Omental fat pad (tissue), 4 donors: ENCODE data around the gene GATD1. TPM values are rescaled to one million over a fixed set of nuclear protein-coding genes. Genes with fewer than 3 reads are reported as not detected.

ENCODE experiments used
- ATAC-seq: fragments of 150-250 bp; one replicate; pipeline ENCODE4 v1.9.1; 2016; ENCODE audit warnings: mild to moderate bottlenecking, moderate library complexity; ENCODE audit not compliant: low FRiP score
- DNase-seq: peaks from one replicate; pipeline ENCODE4 v3.0.0-alpha.2; 2019; ENCODE audit warnings: low spot score
- total RNA-seq, 4 donors: library from RNA; depleted of rRNA; stranded (reverse); fragments of >200 nt; gene quantifications; one replicate each; pipeline ENCODE4 v1.1.0, GENCODE V29; 2016
- TF ChIP-seq, protein P1 (sequence below), 3 donors: fragments of 450-650 bp; IDR thresholded peaks; one replicate each; pipeline ENCODE4 v1.5.1; 2016 to 2017; ENCODE audit warnings: antibody characterized with exemption in 3 of 3, mild to moderate bottlenecking in 3 of 3, moderate library complexity in 2 of 3

The GATD1 gene
- total RNA-seq, 4 donors from 2014 or later, result 12.5 to 19.8 (median 15.1) TPM

DNA sequence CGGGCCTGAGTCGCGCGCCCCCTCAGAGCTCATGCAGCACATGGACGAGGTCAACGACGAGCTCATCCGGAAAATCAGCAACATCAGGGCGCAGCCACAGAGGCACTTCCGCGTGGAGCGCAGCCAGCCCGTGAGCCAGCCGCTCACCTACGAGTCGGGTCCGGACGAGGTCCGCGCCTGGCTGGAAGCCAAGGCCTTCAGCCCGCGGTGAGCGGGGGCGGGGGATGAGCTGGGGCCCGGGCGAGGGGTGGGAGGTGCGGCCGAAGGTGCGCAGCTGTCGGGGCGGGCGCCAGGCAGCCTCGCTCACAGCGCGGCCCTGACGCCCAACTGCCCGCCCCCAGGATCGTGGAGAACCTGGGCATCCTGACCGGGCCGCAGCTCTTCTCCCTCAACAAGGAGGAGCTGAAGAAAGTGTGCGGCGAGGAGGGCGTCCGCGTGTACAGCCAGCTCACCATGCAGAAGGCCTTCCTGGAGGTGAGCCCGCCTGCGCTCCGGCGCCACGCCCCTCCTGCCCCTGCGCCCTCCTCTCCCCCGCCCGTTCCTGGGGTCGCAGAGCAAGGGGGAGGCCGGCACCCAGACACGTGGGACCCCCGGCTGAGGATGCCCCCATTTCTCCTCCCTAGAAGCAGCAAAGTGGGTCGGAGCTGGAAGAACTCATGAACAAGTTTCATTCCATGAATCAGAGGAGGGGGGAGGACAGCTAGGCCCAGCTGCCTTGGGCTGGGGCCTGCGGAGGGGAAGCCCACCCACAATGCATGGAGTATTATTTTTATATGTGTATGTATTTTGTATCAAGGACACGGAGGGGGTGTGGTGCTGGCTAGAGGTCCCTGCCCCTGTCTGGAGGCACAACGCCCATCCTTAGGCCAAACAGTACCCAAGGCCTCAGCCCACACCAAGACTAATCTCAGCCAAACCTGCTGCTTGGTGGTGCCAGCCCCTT lies 50.7 kb downstream of the GATD1 start:
- TF ChIP-seq, protein P1, sequence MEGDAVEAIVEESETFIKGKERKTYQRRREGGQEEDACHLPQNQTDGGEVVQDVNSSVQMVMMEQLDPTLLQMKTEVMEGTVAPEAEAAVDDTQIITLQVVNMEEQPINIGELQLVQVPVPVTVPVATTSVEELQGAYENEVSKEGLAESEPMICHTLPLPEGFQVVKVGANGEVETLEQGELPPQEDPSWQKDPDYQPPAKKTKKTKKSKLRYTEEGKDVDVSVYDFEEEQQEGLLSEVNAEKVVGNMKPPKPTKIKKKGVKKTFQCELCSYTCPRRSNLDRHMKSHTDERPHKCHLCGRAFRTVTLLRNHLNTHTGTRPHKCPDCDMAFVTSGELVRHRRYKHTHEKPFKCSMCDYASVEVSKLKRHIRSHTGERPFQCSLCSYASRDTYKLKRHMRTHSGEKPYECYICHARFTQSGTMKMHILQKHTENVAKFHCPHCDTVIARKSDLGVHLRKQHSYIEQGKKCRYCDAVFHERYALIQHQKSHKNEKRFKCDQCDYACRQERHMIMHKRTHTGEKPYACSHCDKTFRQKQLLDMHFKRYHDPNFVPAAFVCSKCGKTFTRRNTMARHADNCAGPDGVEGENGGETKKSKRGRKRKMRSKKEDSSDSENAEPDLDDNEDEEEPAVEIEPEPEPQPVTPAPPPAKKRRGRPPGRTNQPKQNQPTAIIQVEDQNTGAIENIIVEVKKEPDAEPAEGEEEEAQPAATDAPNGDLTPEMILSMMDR (IDR thresholded peaks at IDR 0.05), result no peak
- peak; percentile 38 for ATAC-seq
- DNase-seq, result no peak

DNA sequence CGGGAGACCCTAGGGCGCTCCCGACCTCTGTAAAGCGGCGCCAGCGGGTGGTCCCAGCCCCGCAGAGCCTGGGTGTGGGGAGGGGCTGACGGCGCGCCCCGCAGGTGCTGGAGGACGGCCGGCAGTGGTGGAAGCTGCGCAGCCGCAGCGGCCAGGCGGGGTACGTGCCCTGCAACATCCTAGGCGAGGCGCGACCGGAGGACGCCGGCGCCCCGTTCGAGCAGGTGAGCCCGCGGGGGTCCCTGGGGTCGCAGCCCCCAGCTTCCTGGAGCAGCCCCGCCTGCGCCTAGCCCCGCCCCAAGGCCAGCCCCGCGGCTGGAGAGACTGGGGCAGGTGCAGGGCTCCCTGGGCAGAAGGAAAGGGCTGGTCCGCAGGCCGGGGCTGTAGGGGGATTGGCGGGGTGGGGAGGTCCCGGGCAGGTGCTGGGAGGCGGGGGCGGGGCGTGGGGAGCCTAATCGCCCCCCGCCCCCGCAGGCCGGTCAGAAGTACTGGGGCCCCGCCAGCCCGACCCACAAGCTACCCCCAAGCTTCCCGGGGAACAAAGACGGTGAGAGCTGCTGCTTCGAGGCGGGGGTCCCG lies 51.6 kb downstream of the GATD1 start:
- DNase-seq (no peak), ATAC-seq (no peak)
- TF ChIP-seq, protein P1 (IDR thresholded peaks at IDR 0.05), result no peak

DNA sequence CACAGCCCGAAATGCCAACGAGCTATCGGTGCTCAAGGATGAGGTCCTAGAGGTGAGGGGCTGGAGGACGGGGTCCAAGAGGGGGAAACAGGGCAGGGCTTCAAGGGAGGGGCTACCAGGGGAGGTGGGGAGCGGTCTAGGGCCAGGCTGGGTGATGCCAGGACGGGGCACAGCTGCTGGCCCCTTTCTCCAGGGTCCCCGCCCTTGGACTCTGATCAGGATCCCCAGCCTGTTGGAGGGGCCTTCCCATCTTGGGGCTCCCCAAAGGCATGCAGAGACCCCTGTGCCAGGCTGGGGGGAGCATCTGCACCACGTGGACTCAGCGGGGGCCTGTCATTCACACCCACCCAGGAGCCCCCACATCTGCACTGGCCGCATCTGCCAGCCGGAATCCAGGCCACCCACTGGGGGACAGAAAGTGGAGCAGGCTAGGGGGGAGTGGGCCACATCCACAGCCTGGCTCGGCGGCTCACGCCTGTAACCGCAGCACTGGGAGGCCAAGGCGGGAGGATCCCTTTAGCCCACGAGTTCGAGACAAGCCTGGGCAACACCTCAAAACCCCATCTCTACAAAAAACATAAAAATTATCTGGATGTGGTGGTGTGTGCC lies 52.4 kb downstream of the GATD1 start:
- no peak for ATAC-seq
- no peak for DNase-seq
- TF ChIP-seq, protein P1 (IDR thresholded peaks at IDR 0.05), result no peak

DNA sequence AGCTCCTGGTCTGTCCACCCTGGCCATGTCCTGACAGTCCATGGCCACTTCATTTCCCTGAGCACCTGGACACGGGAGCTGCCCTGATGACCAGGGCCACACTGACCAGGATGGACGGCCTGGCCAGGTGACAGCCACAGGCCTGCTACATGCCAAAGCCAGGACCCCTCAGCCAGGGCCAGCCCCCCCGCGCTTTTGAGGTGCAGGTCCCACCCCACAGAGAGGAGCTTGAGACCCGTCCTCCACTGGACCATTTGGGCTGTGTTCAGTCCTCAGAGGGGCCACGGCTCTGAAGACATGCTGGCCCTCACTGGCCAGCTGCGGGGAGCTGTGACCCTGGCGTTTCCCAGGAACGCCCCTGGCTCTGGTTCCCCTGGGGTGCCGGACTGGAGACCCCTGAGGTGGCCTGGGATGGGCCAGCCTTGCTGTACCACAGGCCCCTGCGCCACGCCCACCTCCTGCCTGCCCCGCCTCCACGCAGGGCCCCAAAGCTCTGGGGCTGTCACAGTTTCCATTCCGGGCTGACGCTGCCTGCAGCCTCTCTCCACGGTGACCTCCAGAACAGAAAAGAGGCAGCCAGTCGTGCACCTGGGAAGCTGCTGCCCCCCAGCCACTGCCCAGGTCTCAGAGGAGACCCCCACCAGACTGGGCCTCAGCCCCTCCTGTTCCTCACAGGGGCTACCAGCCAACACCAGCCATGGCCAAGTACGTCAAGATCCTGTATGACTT lies 53.1 kb downstream of the GATD1 start:
- ATAC-seq, result no peak
- no peak for DNase-seq
- TF ChIP-seq, protein P1 (IDR thresholded peaks at IDR 0.05), result no peak

DNA sequence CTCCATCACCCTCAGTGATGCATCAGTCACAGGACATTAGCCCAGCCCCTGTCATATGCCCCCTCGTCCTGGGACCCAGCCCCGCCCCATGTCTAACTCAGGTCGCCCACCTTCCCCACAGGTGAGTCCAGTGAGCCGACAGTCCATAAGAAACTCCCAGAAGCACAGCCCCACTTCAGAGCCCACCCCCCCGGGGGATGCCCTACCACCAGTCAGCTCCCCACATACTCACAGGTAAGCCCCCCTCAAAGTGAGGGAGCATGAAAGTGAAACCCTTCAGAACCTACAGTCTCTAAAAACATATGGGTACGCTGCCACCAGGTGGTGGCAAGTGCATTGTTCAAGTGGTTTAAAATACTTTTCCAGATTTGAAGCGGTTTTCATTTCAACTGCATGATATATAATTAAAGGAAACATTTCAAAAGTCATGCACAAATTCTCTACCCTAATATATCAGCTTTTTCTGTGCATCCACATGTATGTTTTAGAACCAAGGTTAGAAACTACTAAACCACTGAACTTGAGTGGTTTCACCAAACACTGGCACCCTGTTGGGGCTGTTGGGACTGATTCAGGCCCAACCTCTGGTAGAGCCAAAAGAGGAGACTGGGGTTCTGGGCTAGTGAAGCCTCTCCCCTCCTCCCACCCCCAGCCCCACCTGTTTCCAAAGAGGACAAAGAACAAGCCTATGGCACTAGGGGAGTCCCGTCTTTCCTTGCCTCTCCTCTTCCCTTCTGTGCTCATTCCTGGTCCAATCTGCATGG lies 54.0 kb downstream of the GATD1 start:
- no peak for ATAC-seq
- TF ChIP-seq, protein P1 (IDR thresholded peaks at IDR 0.05), result no peak

DNA sequence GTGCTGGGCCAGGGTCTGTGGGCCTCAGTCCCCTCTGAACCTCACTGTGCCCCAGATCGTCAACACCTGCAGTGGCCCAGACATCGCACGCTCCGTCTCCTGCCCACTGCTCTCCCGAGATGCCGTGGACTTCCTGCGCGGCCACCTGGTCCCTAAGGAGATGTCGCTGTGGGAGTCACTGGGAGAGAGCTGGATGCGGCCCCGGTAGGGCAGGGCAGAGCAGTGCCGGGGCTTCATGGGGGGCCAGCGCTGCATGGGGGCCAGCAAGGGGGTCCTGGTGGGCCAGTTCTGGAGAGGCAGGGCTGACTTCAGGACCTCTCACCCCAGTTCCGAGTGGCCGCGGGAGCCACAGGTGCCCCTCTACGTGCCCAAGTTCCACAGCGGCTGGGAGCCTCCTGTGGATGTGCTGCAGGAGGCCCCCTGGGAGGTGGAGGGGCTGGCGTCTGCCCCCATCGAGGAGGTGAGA lies 54.9 kb downstream of the GATD1 start:
- DNase-seq (no peak), ATAC-seq (no peak)
- TF ChIP-seq, protein P1 (IDR thresholded peaks at IDR 0.05), result no peak

More for the DNA sequence above, 54.0 kb downstream of the GATD1 start:
- no peak for DNase-seq
